SJSA1 (cell line): Measurements from ENCODE around the gene SP6. TPM values are rescaled to one million over a fixed set of nuclear protein-coding genes. Genes with fewer than 3 reads are reported as not detected.

Experiments
- DNase-seq, 2 experiments: peaks; one replicate each; pipeline ENCODE4 v3.0.0-alpha.2; 2015 to 2020; ENCODE audit warnings: low spot score in 2 of 2, low read depth in 1 of 2
- H3K27ac ChIP-seq: fragments of 250-450 bp; sonication (Bioruptor Pico); 2 replicates; pipeline ENCODE4 v1.5.1; 2020; ENCODE audit warnings: mild to moderate bottlenecking, moderate library complexity
- H3K27me3 ChIP-seq: fragments of 250-450 bp; sonication (Bioruptor Pico); replicated peaks from 2 replicates; pipeline ENCODE4 v1.5.1; 2020; ENCODE audit warnings: mild to moderate bottlenecking, moderate library complexity
- H3K36me3 ChIP-seq: fragments of 250-450 bp; sonication (Bioruptor Pico); 2 replicates; pipeline ENCODE4 v1.5.1; 2020; ENCODE audit warnings: mild to moderate bottlenecking
- H3K4me1 ChIP-seq: fragments of 250-450 bp; sonication (Bioruptor Pico); replicated peaks from 2 replicates; pipeline ENCODE4 v1.6.1; 2021; ENCODE audit warnings: mild to moderate bottlenecking
- H3K4me3 ChIP-seq: fragments of 250-450 bp; sonication (Bioruptor Pico); 2 replicates; pipeline ENCODE4 v1.5.1; 2020; ENCODE audit warnings: mild to moderate bottlenecking
- H3K9me3 ChIP-seq: fragments of 250-450 bp; sonication (Bioruptor Pico); replicated peaks from 2 replicates; pipeline ENCODE4 v1.5.1; 2020; ENCODE audit warnings: mild to moderate bottlenecking
- total RNA-seq: library from RNA; depleted of rRNA; stranded (reverse); fragments of >200 nt; shearing (Covaris generic); gene quantifications from 2 replicates; pipeline ENCODE4 v1.2.3, GENCODE V29; 2014

Gene SP6
- total RNA-seq, 1 experiment from 2014 or later, result not detected

DNA sequence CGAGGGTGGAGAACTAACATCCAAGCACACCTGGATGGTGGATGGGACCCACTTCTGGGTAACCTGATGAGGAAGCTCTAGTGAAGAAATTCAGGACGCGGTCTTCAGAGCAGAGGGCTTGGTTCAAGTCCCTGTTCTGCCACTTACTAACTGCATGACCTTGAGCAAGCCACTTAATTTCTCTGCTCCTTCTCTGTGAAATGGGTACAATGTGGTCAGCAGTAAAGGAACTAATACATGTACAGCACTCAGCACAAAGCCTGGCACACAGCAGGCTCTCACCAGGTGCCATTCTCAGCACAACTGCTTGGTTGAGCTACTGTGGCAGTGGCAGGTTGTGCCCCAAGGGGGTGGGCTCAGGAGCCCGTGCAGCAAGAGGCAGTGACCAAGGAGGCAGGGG is 27.4 kb downstream of the SP6 start:
- H3K27me3 ChIP-seq, result no peaks in the 10 kb centered on the region
- H3K9me3 ChIP-seq, result no peaks in the 10 kb centered on the region
- H3K27ac ChIP-seq, result no peak overlapping the region
- H3K36me3 ChIP-seq, result peaks cover 53% of the 10 kb centered on the region
- peaks cover 19% of the 10 kb centered on the region for H3K4me1 ChIP-seq
- no peak overlapping the region for H3K4me3 ChIP-seq
- no peak for DNase-seq

DNA sequence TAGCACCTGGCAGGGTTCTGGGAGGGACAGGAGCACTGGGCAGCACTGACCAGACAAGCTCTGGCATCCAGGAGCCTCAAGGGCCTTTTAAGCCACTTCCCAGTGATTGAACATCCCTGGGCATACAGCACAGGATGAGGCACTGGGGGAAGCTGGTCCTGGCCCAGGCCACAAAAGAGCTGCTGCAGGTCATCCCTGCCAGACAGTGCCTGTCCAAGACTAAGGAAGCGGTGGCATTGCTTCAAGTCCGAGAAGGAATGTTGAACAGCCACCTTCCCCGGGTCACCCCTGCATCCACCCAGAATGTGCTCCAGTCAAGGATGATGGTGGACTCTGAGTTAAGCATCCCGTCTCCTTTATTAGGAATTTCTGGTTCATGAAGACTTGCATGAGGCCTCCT is 28.2 kb downstream of the SP6 start:
- H3K27ac ChIP-seq, result no peak overlapping the region
- H3K4me3 ChIP-seq, result no peak overlapping the region
- no peaks in the 10 kb centered on the region for H3K27me3 ChIP-seq
- peaks cover 19% of the 10 kb centered on the region for H3K4me1 ChIP-seq
- no peaks in the 10 kb centered on the region for H3K9me3 ChIP-seq
- DNase-seq, result no peak
- peaks cover 53% of the 10 kb centered on the region for H3K36me3 ChIP-seq

DNA sequence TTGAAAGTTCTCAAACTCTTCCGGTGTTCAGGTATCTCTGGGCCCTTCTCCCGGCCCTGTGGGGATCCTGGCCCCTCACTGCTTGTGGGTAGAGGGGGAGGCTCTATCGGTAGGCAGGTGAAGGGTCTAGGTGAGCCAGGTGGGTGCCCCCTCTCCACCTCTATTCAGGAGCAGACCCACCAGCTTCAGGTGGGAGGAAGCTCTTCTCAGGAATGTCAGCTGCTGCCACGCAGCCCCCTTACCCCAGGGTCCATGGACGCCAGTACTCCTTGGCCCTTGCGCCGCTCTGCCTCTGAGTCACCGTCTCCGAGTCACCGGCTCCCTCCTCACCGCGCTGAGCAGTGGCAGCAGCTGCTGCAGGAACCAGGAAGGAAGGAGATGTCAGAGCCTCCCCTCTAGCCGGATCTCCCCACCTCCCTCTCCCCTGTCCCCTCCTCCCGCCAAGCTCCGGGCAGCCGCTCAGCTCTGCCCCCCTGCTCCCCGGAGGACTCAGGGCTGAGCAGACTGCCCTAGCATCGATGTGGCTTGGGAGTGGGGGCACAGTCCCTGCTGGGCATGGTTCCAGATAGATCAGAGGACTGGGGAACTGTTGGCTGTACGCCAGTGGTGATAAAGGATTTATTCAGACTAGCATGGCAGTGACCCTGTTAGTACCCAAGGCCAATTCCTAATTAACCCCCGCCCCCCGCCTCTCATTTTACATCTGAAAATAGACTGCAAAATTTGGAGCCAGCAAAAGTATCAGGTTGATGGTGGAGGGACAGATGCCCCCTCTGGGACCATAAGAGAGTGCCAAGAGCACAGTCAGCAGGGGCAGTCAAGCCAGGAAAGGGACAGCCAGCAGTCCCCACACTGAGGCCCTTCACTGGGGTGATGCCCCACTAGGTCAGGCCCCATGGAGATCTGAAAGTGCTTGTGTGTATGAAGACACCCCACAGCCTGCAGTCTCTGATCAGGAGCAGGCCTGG is 29.3 kb downstream of the SP6 start, which contains the start of gene OSBPL7:
Gene OSBPL7 (minus strand): TSS at position 371 of the 968 bp plus-strand sequence. CDS start 1,516 bp downstream, outside the sequence.
- H3K27ac ChIP-seq, result 0 out of 2 replicates have a peak within 1 kb of the TSS, but pooled peaks have one; percentile 7
- DNase-seq, result peak; percentile 78 to 94
- peaks cover 19% of the 10 kb centered on the region for H3K4me1 ChIP-seq
- H3K4me3 ChIP-seq, result peak within 1 kb of the TSS; percentile 45
- no peaks in the 10 kb centered on the region for H3K9me3 ChIP-seq
- H3K27me3 ChIP-seq, result no peaks in the 10 kb centered on the region
- H3K36me3 ChIP-seq, result peaks cover 55% of the 10 kb centered on the region

DNA sequence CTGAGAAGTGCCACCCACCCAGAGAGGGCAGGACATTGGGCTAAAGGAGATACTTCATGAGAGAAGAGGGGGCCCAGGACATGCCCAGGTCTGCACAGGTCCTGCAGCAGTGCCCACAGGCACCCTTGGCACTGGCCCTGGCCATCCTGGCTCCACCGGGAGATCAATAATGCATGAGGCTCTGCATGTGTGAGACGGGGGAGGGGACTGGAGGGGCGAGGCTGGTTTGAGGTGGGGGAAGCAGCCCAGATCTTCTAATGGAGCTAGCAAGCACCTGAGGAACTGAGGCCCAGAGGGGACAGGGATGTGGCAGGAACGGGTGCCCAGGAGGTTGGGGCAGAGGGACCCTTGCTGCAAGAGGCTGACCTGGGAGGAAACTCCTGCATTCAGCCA is 29.9 kb downstream of the SP6 start:
- H3K36me3 ChIP-seq, result peaks cover 55% of the 10 kb centered on the region
- 0 out of 2 replicates have a peak overlapping the region, but pooled peaks have one; percentile 7 for H3K27ac ChIP-seq

GRCh38 chr17:47820033-47820789 is 30.8 kb downstream of the SP6 start:
- peaks cover 19% of the 10 kb centered on the region for H3K4me1 ChIP-seq
- no peaks in the 10 kb centered on the region for H3K27me3 ChIP-seq
- H3K27ac ChIP-seq, result no peak overlapping the region
- H3K4me3 ChIP-seq, result no peak overlapping the region
- H3K9me3 ChIP-seq, result no peaks in the 10 kb centered on the region
- peaks cover 58% of the 10 kb centered on the region for H3K36me3 ChIP-seq
- DNase-seq, result no peak

More for the DNA sequence above, 29.9 kb downstream of the SP6 start:
- H3K4me3 ChIP-seq, result peak overlapping the region; percentile 45
- H3K9me3 ChIP-seq, result no peaks in the 10 kb centered on the region
- H3K4me1 ChIP-seq, result peaks cover 19% of the 10 kb centered on the region
- no peak for DNase-seq
- no peaks in the 10 kb centered on the region for H3K27me3 ChIP-seq

DNA sequence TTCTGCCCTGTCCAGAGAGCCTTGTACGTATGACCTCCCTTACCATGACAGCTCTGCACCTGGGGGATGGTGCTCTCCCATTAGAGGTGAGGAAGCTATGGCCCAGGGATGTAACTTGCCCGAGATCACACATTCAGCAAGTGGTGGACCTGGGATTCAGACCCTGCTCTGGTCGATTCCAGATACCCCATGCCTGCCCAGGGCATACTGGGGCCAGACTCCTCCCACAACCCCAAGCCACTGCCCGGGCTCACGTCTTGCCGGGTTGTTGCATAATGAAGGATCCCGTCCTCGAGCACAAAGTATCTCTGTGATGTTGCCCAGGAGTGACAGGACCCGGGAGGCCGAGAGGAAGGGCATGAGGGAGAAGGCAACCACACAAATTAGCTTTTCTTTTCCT is 31.5 kb downstream of the SP6 start:
- H3K4me3 ChIP-seq, result no peak overlapping the region
- H3K4me1 ChIP-seq, result peaks cover 19% of the 10 kb centered on the region
- DNase-seq, result no peak
- H3K27me3 ChIP-seq, result no peaks in the 10 kb centered on the region
- no peaks in the 10 kb centered on the region for H3K9me3 ChIP-seq
- H3K36me3 ChIP-seq, result peaks cover 61% of the 10 kb centered on the region
- no peak overlapping the region for H3K27ac ChIP-seq

DNA sequence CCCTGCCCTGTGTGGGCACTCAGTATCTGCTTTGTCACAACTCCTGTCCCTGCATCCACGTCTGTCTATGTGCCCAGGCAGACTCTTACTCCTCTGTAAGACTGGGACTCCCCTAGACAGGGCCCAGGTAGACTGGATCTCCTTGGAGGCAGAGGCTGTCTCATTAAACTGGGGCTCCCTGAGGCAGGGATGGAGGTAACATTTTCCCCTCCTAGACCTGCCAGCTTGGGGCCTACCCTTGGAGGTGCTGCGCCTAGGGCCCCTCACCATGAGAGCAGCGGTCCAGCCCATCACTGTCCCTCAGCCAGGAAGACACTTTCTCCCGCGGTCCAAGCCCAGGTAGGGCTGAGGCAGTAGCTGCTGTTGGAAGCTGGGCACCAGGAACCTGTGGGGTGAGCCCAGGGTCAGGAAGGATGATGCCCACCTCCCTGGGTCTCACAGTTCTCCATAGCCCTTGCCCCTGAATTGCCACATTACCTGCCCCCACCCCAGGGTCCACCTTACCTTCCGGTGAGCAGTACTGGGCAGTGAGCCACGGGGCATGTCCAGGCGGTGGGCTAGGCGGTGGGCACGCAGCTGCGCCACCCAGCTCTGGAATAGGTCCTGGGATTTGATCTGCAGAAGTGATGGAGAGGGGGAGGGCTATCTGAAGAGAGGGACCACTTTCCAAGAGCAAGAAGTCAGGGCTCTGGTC is 32.8 kb downstream of the SP6 start:
- DNase-seq, result peak in 1 of 2 experiments; percentile 43
- Histone ChIP-seq H3K4me3 (no peak overlapping the region), H3K4me1 (peaks cover 19% of the 10 kb centered on the region), H3K36me3 (peaks cover 58% of the 10 kb centered on the region), H3K27ac (no peak overlapping the region), H3K9me3 (no peaks in the 10 kb centered on the region), H3K27me3 (no peaks in the 10 kb centered on the region)

DNA sequence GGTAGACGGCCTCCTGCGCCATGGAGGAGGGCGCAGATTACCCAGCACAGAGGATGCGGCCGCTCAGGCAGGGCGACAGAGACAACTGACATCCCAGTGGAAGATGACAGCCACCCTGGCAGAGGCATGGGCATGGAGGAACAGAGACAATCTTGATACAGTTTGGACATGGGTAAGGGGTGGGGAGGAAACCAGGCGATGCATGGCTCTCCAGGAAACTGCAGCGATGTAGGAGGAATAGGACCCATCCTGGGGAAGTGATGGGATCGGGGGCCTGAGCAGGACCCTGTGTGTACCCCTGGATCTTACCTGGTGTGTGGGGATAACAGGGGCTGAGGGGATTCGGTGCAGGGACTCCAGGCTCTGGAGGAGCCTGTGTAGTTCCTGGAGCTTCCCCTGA is 34.0 kb downstream of the SP6 start:
- no peak for DNase-seq
- Histone ChIP-seq H3K27ac (no peak overlapping the region), H3K4me3 (no peak overlapping the region), H3K4me1 (peaks cover 11% of the 10 kb centered on the region), H3K9me3 (no peaks in the 10 kb centered on the region), H3K36me3 (peaks cover 64% of the 10 kb centered on the region), H3K27me3 (no peaks in the 10 kb centered on the region)

DNA sequence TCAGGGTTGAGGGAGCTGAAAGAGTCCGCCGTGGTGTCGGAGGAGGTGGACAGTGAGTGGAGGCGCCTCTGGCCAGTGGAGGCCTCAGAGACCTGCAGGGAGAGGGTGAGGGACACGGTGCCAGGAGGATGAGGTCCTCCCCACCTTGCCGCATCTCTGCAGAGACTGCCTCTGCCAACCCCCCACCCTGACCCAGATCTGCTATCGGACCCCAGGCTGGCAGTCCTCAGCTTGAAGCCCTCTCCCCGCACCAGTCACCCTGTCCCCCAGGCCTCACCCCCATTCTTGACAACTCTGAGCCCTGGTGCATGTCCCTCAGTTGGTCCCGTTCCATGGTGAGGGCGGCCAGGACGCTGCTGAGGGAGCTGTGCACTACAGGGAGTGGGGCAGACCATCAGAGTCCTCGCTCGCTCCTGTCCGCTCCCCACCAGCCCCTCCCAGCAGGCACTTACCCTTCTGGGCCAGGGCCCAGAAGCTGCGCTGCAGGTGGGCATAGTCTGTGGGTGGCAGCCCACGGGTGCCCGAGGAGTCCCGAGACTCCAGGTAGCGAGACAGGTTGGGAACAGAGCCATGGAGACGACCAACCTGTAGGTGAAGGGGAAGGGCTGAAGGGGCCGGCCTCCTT is 34.7 kb downstream of the SP6 start:
- Histone ChIP-seq H3K27me3 (no peaks in the 10 kb centered on the region), H3K27ac (no peak overlapping the region), H3K9me3 (no peaks in the 10 kb centered on the region), H3K4me1 (peaks cover 5% of the 10 kb centered on the region; the same call in 1 of the 2 replicates), H3K4me3 (no peak overlapping the region), H3K36me3 (peaks cover 64% of the 10 kb centered on the region)
- no peak for DNase-seq

DNA sequence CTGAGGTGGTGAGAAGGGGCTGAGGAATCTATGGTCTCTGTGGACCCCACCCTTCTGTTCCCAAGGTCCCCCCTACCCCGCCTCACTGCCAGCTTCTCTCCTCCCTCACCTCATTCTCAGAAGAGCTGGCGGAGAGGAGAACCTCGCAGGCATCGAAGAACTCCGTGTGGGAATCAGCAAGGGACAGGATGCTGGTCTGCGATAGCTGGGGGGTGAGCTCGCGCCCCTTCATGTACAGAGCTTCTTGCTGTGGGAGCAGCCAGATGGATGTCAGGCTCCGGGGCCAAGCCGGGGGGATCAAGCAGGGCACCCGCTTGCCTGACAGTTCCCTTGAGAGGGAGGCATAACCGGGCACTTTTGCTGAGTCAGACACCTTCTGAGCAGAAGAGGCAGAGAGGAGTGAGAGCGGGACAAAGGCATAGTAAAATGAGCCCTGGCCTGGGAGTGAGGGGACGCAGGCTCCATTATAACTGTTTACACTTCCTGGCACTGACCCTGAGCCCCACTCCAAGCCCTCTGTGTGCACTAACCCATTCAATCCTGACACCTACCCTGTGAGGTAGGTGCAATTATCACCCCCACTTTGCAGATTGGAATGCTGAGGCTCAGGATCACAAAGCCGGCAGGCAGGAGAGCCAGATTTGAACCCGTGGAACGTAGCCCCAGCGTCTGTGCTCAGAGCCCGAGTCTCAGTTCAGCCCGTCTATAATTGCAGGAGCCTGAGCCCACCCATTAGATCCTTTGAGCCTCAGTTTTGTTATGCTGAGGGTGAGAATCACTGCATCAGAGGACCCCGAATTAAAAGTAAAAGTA is 35.7 kb downstream of the SP6 start:
- H3K4me1 ChIP-seq, result peaks cover 5% of the 10 kb centered on the region
- H3K27ac ChIP-seq, result no peak overlapping the region
- no peaks in the 10 kb centered on the region for H3K27me3 ChIP-seq
- peaks cover 70% of the 10 kb centered on the region for H3K36me3 ChIP-seq
- H3K9me3 ChIP-seq, result no peaks in the 10 kb centered on the region
- DNase-seq, result peak in 1 of 2 experiments; percentile 45
- H3K4me3 ChIP-seq, result no peak overlapping the region

GRCh38 chr17:47813512-47814031 is 37.4 kb downstream of the SP6 start:
- H3K27me3 ChIP-seq, result no peaks in the 10 kb centered on the region
- no peak overlapping the region for H3K27ac ChIP-seq
- peaks cover 10% of the 10 kb centered on the region for H3K4me1 ChIP-seq
- H3K4me3 ChIP-seq, result no peak overlapping the region
- no peaks in the 10 kb centered on the region for H3K9me3 ChIP-seq
- peaks cover 75% of the 10 kb centered on the region for H3K36me3 ChIP-seq
- DNase-seq, result peak in 1 of 2 experiments; percentile 41

- Histone ChIP-seq H3K9me3 (no peaks in the 10 kb centered on the region), H3K36me3 (peaks cover 75% of the 10 kb centered on the region), H3K27me3 (no peaks in the 10 kb centered on the region), H3K4me1 (peaks cover 10% of the 10 kb centered on the region), H3K27ac (no peak overlapping the region), H3K4me3 (no peak overlapping the region)
- no peak for DNase-seq
Measured at GRCh38 chr17:47813077-47813476, 37.9 kb downstream of the SP6 start.
